8988T (cell line): ENCODE measurements around the gene LRRFIP2.

ENCODE experiments used
- DNase-seq: peaks from one replicate; pipeline ENCODE4 v3.0.0; 2011

The LRRFIP2 gene

DNA sequence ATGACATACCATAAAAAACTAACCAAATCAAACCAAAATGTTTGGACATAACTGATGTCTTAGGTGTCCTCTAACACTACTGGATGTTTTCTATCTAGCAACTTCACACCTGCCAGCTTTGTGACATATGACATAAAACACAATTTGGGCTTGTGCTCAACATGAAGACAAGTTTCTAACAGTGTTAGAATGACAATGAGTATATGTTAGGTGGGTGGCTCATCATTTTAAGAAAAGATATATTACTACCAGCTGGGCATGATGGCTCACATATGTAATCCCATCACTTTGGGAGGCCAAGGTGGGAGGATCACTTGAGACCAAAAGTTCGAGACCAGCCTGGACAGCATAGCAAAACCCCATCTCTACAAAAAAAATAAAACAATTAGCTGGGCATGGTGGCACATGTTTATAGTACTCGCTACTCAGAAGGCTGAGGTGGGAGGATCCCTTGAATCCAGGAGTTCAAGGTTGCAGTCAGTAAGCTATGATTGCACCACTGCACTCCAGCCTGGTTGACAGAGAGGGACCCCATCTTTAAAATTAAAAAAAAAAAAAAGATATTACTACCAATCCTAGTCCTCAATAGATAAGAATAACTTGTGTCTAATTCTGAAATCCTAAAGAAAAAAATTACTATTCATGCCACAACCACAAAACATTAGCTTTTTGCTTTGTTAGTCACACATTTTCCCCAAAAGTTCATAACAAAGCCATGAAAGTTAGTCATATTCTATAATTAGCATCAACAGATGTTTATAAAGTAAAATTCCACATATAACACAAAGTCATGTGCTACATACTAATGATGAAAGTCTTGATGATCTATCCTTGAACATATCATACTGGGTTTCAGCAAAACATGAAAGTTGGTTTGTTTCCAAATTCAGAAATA lies 59.9 kb downstream of the LRRFIP2 start:
- DNase-seq: no peak

DNA sequence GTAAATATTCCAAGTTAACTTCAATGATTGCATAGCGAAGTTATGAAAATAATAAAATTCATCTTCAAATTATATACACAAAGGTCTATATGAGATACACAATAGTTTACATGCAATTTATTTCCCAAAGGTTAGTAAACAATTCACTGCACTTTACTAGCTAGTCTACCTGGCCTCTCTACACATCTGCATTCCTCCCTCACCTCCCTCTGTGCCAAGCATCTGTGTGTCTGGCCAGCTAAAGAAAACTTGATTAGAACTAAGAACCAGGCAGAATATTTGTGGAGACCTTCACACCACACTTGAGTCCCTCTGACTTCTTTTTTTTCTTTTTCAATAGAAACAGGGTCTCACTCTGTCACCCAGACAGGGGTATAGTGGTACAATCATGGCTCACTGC lies 61.4 kb downstream of the LRRFIP2 start:
- DNase-seq: no peak

- DNase-seq: no peak
Observed at GRCh38 chr3:37111199-37111598, 63.2 kb downstream of the LRRFIP2 start.

GRCh38 chr3:37107846-37108245 lies 66.5 kb downstream of the LRRFIP2 start:
- DNase-seq: no peak

GRCh38 chr3:37103103-37103808 lies 71.1 kb downstream of the LRRFIP2 start:
- no peak for DNase-seq

GRCh38 chr3:37100411-37100810 lies 74.0 kb downstream of the LRRFIP2 start:
- no peak for DNase-seq

DNA sequence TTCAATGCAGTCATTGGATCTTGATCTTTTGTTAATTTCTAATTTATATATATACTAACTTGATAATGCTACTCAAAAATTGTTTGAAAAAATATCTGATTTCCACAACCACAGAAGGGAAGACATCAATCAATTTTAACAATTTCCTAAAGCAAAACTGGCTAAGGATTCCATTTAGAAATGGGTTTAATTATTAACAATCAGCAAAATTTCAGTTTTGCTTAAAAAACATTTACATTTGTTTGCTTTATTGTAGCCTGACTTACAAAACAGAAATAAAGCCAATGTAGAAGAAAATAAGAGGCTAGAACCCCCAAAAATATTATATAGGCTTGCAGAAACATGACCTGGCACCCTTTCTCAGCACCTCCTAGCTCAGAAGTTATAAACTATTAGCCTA lies 74.9 kb downstream of the LRRFIP2 start:
- DNase-seq: no peak

- DNase-seq: no peak
Observed at GRCh38 chr3:37098884-37099283, 75.5 kb downstream of the LRRFIP2 start.

- no peak for DNase-seq
Observed at GRCh38 chr3:37097776-37098175, 76.6 kb downstream of the LRRFIP2 start.

GRCh38 chr3:37096975-37097374 lies 77.4 kb downstream of the LRRFIP2 start:
- DNase-seq: no peak

DNA sequence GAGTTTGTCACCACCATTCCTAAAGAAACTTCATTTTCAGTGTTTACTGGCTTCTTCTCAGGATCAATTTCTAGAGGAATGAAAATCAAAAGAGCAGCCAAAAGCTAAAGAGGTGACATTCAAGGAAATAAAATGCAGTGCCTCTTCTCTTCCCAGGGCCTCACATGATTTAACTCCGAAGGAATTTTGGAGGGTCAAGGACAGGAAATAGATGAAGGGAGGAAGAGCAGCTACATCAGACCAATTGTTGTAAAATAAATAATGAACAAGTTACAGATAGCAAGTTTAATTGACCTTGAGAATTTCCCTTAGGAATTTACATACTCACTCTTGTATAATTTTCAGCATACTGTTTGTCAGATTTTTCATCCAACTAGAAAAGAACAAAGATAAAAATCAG lies 78.1 kb downstream of the LRRFIP2 start:
- peak; percentile 20 for DNase-seq

- no peak for DNase-seq
Observed at GRCh38 chr3:37094636-37095035, 79.7 kb downstream of the LRRFIP2 start.

DNA sequence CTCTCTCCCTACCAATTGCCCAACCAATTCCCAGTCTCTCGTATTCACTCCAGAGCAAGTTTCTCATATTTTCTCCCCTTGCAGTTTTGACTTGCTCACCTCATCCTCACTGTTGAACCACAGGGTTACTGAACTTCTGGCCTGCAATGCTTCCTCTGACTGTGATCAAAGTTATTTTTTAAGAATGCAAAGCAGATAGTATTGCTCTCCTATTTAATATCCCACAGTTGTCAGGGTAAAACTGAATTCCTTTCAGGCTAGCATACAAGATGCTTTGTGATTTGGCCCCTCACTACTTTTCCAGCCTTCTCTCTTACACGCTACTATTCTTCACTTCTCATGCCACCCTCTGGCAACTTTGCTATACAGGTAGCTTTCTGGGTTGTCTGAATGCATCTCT lies 80.9 kb downstream of the LRRFIP2 start:
- no peak for DNase-seq

- no peak for DNase-seq
Observed at GRCh38 chr3:37092484-37092883, 81.9 kb downstream of the LRRFIP2 start.

GRCh38 chr3:37087870-37088269 lies 86.5 kb downstream of the LRRFIP2 start:
- DNase-seq: no peak

DNA sequence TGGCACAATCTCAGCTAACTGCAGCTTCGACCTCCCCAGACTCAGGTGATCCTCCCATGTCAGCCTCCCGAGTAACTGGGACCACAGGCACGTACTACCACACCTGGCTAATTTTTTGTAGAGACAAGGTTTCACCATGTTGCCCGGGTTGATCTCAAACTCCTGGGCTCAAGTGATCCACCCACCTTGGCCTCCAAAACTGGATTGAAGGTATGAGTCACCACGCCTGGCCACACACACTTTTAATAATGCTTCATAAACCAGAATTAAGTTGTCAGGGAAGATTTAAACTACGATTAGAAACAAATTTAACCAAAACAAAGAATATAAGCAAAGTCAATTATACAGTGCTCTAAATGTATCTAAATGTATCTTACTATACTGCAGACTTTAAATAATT lies 87.5 kb downstream of the LRRFIP2 start:
- no peak for DNase-seq

- DNase-seq: no peak
Observed at GRCh38 chr3:37082317-37082716, 92.1 kb downstream of the LRRFIP2 start.

DNA sequence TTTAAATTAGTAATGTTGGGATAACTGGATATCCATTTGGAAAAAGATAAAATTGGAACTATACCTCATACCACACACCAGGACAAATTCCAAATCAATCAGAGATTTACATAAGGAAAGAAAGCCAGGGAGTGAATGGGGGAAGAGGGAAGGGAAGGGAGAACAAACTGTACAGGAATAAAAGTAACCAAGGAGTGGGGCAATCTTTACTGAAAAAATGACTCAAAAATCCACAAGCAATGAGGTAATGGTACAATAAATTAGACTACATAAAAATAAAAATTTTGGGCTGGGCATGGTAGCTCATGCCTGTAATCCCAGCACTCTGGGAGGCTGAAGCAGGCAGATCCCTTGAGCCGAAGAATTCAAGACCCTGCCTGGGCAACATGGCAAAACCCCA lies 98.4 kb downstream of the LRRFIP2 start:
- DNase-seq: no peak

DNA sequence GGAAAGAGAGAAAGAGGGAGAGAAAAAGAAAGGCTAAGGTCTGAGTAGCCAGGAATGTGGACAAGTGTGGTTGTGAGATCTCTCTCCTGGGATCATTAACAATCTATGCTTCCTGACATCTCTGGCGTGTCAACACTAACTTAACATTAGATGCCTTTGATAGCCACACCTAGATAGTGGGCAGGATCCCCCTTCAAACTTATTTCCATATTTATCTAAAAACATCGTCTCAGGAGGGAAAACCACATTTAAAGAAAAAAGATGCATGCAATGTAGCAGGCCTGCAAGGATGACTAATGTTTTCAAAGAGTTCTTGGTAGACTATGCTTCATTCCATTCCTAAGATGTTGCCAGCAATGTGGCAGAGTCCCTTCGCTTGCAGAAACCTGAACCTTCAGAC lies 100.2 kb downstream of the LRRFIP2 start:
- no peak for DNase-seq

DNA sequence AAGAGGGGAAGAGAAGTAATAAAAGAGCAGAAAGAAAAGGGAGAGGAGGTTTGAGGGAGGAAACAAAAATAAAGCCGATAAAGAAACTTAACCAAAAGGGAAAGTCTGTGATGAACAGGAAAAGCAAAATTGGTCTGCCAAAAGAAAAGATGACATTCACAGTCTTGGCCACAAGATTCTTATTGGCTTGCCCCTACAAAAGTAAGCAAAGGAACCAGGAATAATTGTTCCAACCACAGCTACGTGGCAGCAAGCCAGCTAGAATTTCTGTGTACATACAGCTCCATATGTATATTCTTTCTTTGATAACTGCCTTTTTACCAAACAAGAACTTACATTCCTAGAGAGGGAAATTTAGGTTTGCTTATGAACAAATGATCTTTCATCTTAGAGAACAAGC lies 101.5 kb downstream of the LRRFIP2 start:
- DNase-seq: no peak

DNA sequence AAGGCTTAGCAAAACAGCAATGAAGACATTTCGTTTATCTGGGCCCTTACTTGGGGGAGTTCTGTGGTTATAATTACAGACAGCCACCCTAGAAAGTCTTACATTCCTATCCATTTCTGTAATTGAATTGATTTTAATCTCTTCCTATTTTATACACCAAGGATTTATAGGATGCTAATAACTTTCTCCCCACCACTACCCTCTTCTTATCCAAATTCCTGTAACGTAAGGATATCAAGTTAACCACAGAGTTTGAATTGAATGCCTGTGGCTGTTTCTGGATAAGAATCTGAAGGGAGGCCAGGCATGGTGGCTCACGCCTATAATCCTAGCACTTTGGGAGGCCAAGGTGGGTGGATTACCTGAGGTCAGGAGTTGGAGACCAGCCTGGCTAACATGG lies 102.5 kb downstream of the LRRFIP2 start:
- no peak for DNase-seq

GRCh38 chr3:37068031-37068430 lies 106.4 kb downstream of the LRRFIP2 start:
- DNase-seq: no peak

DNA sequence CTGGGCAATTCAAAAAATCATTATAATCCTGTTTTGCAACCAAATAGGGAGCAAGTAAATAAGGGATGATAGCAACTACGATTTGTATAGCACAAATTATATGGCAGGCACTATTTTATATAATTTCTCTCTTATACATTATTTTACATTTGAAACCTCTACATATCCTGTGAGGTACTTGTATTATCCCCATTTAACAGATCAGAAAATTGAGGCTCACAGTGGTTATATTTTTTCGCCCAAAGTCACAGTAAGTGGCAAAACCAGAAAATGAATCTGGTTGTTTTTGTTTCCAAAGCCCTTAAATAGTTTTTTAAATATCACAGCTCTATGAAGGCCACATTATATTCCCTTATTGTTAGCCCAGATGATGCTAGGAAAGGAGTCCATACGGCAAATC lies 106.8 kb downstream of the LRRFIP2 start:
- no peak for DNase-seq

- no peak for DNase-seq
Observed at GRCh38 chr3:37064747-37065146, 109.6 kb downstream of the LRRFIP2 start.
